Upper lobe of right lung (tissue), 1 donor: Measurements from ENCODE around the gene GMDS. TPM values are rescaled to one million over a fixed set of nuclear protein-coding genes. Genes with fewer than 3 reads are reported as not detected.

Experiments
- ATAC-seq: fragments of 200-7000 bp; cut with Tn5 transposase; one replicate; pipeline ENCODE4 v1.9.1; 2020; ENCODE audit warnings: mild to moderate bottlenecking, moderate library complexity
- DNase-seq: peaks from one replicate; pipeline ENCODE4 v3.0.0-alpha.2; 2020
- H3K27ac ChIP-seq: fragments of 200-600 bp; one replicate; pipeline ENCODE4 v1.8.0; 2022
- H3K27me3 ChIP-seq: fragments of 200-600 bp; one replicate; pipeline ENCODE4 v1.8.0; 2022; ENCODE audit warnings: mild to moderate bottlenecking
- H3K36me3 ChIP-seq: fragments of 200-600 bp; one replicate; pipeline ENCODE4 v1.8.0; 2022
- H3K4me1 ChIP-seq: fragments of 200-600 bp; one replicate; pipeline ENCODE4 v1.8.0; 2022
- H3K4me3 ChIP-seq: fragments of 200-600 bp; one replicate; pipeline ENCODE4 v1.8.0; 2022; ENCODE audit warnings: mild to moderate bottlenecking
- H3K9me3 ChIP-seq: fragments of 200-600 bp; one replicate; pipeline ENCODE4 v1.8.0; 2022
- CTCF ChIP-seq: fragments of 200-600 bp; IDR thresholded peaks from one replicate; pipeline ENCODE4 v1.8.0; 2022; ENCODE audit warnings: antibody characterized with exemption
- intact Hi-C: fragments of 100-400 bp; cut with DNase I; formaldehyde crosslinking; loops from one replicate; pipeline ENCODE4 v1.11.0; 2022
- total RNA-seq: library from RNA; stranded (reverse); fragmentation: NEBNext Ultra II Directional; extraction: Animal tissue kit (Norgen Biotek cat#: 25700); gene quantifications from one replicate; pipeline ENCODE4 v1.2.1, GENCODE V29; 2021
- donor health status: DM: no; HTN: yes; CAD: no; lungs with severe emphysema.

The GMDS gene
- total RNA-seq, 1 donor from 2014 or later = 12.2 TPM

GRCh38 chr6:1586256-1586655 is 659.1 kb downstream of the GMDS start:
- no peak for ATAC-seq
- TF ChIP-seq CTCF = no peak
- H3K4me3 ChIP-seq = no peak overlapping the region
- no peaks in the 10 kb centered on the region for H3K27me3 ChIP-seq
- DNase-seq = no peak
- no peaks in the 10 kb centered on the region for H3K36me3 ChIP-seq
- H3K4me1 ChIP-seq = no peaks in the 10 kb centered on the region
- no peak overlapping the region for H3K27ac ChIP-seq
- intact Hi-C loops = no loop called here
- H3K9me3 ChIP-seq = no peaks in the 10 kb centered on the region

GRCh38 chr6:1585669-1586049 is 659.7 kb downstream of the GMDS start:
- Histone ChIP-seq H3K27ac (no peak overlapping the region), H3K4me3 (no peak overlapping the region), H3K27me3 (no peaks in the 10 kb centered on the region), H3K36me3 (no peaks in the 10 kb centered on the region), H3K9me3 (no peaks in the 10 kb centered on the region), H3K4me1 (no peaks in the 10 kb centered on the region)
- TF ChIP-seq CTCF = no peak
- ATAC-seq (no peak), DNase-seq (no peak)
- intact Hi-C loops = no loop called here

GRCh38 chr6:1584996-1585668 is 660.3 kb downstream of the GMDS start:
- Histone ChIP-seq H3K27ac (no peak overlapping the region), H3K4me3 (no peak overlapping the region), H3K27me3 (no peaks in the 10 kb centered on the region), H3K36me3 (no peaks in the 10 kb centered on the region), H3K9me3 (no peaks in the 10 kb centered on the region), H3K4me1 (no peaks in the 10 kb centered on the region)
- DNase-seq (no peak), ATAC-seq (peak; percentile 31)
- intact Hi-C loops = no loop called here
- no peak for TF ChIP-seq CTCF

- no peak for DNase-seq
- no peaks in the 10 kb centered on the region for H3K9me3 ChIP-seq
- H3K4me3 ChIP-seq = no peak overlapping the region
- no peaks in the 10 kb centered on the region for H3K4me1 ChIP-seq
- no peak for ATAC-seq
- intact Hi-C loops = no loop called here
- H3K36me3 ChIP-seq = no peaks in the 10 kb centered on the region
- no peaks in the 10 kb centered on the region for H3K27me3 ChIP-seq
- TF ChIP-seq CTCF = no peak
- H3K27ac ChIP-seq = no peak overlapping the region
These were observed 661.3 kb downstream of the GMDS start for GRCh38 chr6:1584146-1584545.

- ATAC-seq (peak; percentile 14), DNase-seq (no peak)
- Histone ChIP-seq H3K4me3 (no peak overlapping the region), H3K4me1 (peaks cover under 1% of the 10 kb centered on the region), H3K27me3 (no peaks in the 10 kb centered on the region), H3K9me3 (no peaks in the 10 kb centered on the region), H3K27ac (no peak overlapping the region), H3K36me3 (no peaks in the 10 kb centered on the region)
- intact Hi-C loops = no loop called here
- TF ChIP-seq CTCF = no peak
These were observed 664.0 kb downstream of the GMDS start for GRCh38 chr6:1581120-1581991.
